B cell (primary cell): Measurements from ENCODE around the gene PPP1R3E. TPM values are rescaled to one million over a fixed set of nuclear protein-coding genes. Genes with fewer than 3 reads are reported as not detected.

Experiments
- ATAC-seq: fragments of 200-7000 bp; cut with Tn5 transposase; one replicate; pipeline ENCODE4 v1.10.0; 2021; ENCODE audit warnings: low read depth, mild to moderate bottlenecking, moderate number of reproducible peaks, moderate library complexity
- CTCF ChIA-PET: fragments of 350-600 bp; sonication (Branson Sonifier 250); formaldehyde crosslinking; loops from one replicate; lab custom pipeline; 2021; ENCODE audit warnings: antibody characterized with exemption, inconsistent platforms; lab: Charles Lee
- POLR2A ChIA-PET: fragments of 350-600 bp; sonication (Branson Sonifier 250); formaldehyde crosslinking; loops from one replicate; lab custom pipeline; 2021; ENCODE audit warnings: antibody characterized with exemption; lab: Charles Lee
- DNase-seq: peaks from one replicate; pipeline ENCODE4 v3.0.0; 2013
- H2AFZ ChIP-seq: 2 replicates; pipeline ENCODE4 v1.6.1; 2012; ENCODE audit warnings: mild to moderate bottlenecking, low read depth, low read length; ENCODE audit not compliant: insufficient read depth, poor library complexity, severe bottlenecking
- H3K27ac ChIP-seq, 2 donors: 1 replicate in 1 of 2; 2 replicates in 1 of 2; pipeline ENCODE4 v1.5.1; 2012 to 2013; ENCODE audit warnings: low read length in 2 of 2, mild to moderate bottlenecking in 2 of 2, moderate library complexity in 1 of 2
- H3K27me3 ChIP-seq, 4 experiments: fragments of 200-600 bp in 1 of 4; sonication (generic) in 1 of 4; replicated peaks in 1 of 4; 1 replicate in 2 of 4; 2 replicates in 2 of 4; pipeline versions ENCODE4 v1.6.1 to v1.7.0; 2013 to 2016; ENCODE audit warnings: low read length in 3 of 4, mild to moderate bottlenecking in 2 of 4, mixed read lengths in 1 of 4, moderate library complexity in 1 of 4; ENCODE audit not compliant: insufficient read depth in 4 of 4, control insufficient read depth in 3 of 4; ENCODE audit errors: control extremely low read depth in 1 of 4
- H3K36me3 ChIP-seq, 2 experiments: replicated peaks in 1 of 2; 1 replicate in 1 of 2; 2 replicates in 1 of 2; pipeline versions ENCODE4 v1.6.1 to v1.7.1; 2013; ENCODE audit warnings: low read length in 1 of 2; ENCODE audit not compliant: insufficient read depth in 2 of 2, control insufficient read depth in 1 of 2; ENCODE audit errors: control extremely low read depth in 1 of 2, extremely low read depth in 1 of 2
- H3K4me1 ChIP-seq, 2 donors: fragments of 200-600 bp in 1 of 2; sonication (generic) in 1 of 2; 1 replicate in 1 of 2; 2 replicates in 1 of 2; pipeline versions ENCODE4 v1.5.1 to v1.6.1; 2013 to 2017; ENCODE audit warnings: low read length in 2 of 2; ENCODE audit not compliant: control insufficient read depth in 2 of 2, insufficient read depth in 2 of 2
- H3K4me2 ChIP-seq: replicated peaks from 2 replicates; pipeline ENCODE3; 2012; ENCODE audit warnings: mild to moderate bottlenecking, low read depth, low read length; ENCODE audit not compliant: poor library complexity, severe bottlenecking
- H3K4me3 ChIP-seq, 5 experiments: fragments of 200-600 bp in 1 of 5; sonication (generic) in 1 of 5; 1 replicate in 3 of 5; 2 replicates in 2 of 5; pipeline versions ENCODE4 v1.5.1 to v1.7.0; 2011 to 2016; ENCODE audit warnings: low read length in 4 of 5, mild to moderate bottlenecking in 4 of 5, low read depth in 2 of 5, control low read depth in 1 of 5, moderate library complexity in 1 of 5; ENCODE audit not compliant: insufficient read depth in 1 of 5; ENCODE audit errors: control extremely low read depth in 1 of 5, extremely low read depth in 1 of 5
- H3K79me2 ChIP-seq: fragments of 200-600 bp; sonication (generic); one replicate; pipeline ENCODE4 v1.6.0; 2016; ENCODE audit warnings: low read length; ENCODE audit not compliant: control insufficient read depth, insufficient read depth
- H3K9ac ChIP-seq: fragments of 200-600 bp; sonication (generic); 2 replicates; pipeline ENCODE4 v1.6.1; 2017; ENCODE audit warnings: mild to moderate bottlenecking, low read length, moderate library complexity
- H3K9me3 ChIP-seq, 3 donors: one replicate each; pipeline versions ENCODE4 v1.6.1 to v1.7.1; 2013; ENCODE audit warnings: low read length in 2 of 3; ENCODE audit not compliant: control insufficient read depth in 2 of 3, insufficient read depth in 1 of 3; ENCODE audit errors: control extremely low read depth in 1 of 3
- H4K20me1 ChIP-seq: 2 replicates; pipeline ENCODE4 v1.6.0; 2012; ENCODE audit warnings: mild to moderate bottlenecking, low read length; ENCODE audit not compliant: insufficient read depth, control insufficient read depth, poor library complexity, severe bottlenecking
- H3K27ac Mint-ChIP-seq: one replicate; pipeline ENCODE4 v1.8.0; 2021; ENCODE audit warnings: mixed read lengths
- H3K27me3 Mint-ChIP-seq: one replicate; pipeline ENCODE4 v1.8.0; 2021; ENCODE audit warnings: mixed read lengths
- H3K4me1 Mint-ChIP-seq: one replicate; pipeline ENCODE4 v1.8.0; 2021; ENCODE audit warnings: mixed read lengths
- H3K4me3 Mint-ChIP-seq: one replicate; pipeline ENCODE4 v1.8.0; 2021; ENCODE audit warnings: mixed read lengths
- H3K9me3 Mint-ChIP-seq: one replicate; pipeline ENCODE4 v1.8.0; 2022; ENCODE audit warnings: mixed read lengths; ENCODE audit not compliant: insufficient read depth
- EZH2 ChIP-seq: IDR thresholded peaks from 2 replicates; pipeline ENCODE4 v1.6.1; 2012; ENCODE audit warnings: borderline replicate concordance, low read depth, mild to moderate bottlenecking, moderate library complexity, low read length; ENCODE audit not compliant: insufficient read depth, poor library complexity, severe bottlenecking
- WGBS: methylation state at CpG from one replicate; pipeline ENCODE4 v1.1.5; 2013; ENCODE audit warnings: missing lambda C conversion rate; ENCODE audit not compliant: insufficient coverage; 5-methylcytosine and 5-hydroxymethylcytosine counted together
- intact Hi-C: fragments of 100-400 bp; cut with micrococcal nuclease; formaldehyde crosslinking; loops from one replicate; pipeline ENCODE4 v1.10.0; 2022
- polyA plus RNA-seq: library from polyadenylated mRNA; depleted of rRNA; stranded (reverse); fragments of >200 nt; gene quantifications from 2 replicates; pipeline ENCODE4 v1.2.3, GENCODE V29; 2012
- total RNA-seq, 2 donors: library from RNA; stranded (reverse); fragments of 120-200 nt in 1 of 2; gene quantifications; 1 replicate in 1 of 2; 2 replicates in 1 of 2; pipeline versions ENCODE4 v1.2.3 to v1.2.4, GENCODE V29; 2013 to 2022
- TF ChIP-seq, protein P1 (sequence below): fragments of 200-600 bp; IDR thresholded peaks from one replicate; pipeline ENCODE4 v1.8.0; 2022; ENCODE audit warnings: antibody characterized with exemption, mild to moderate bottlenecking

PPP1R3E gene
- total and polyA plus RNA-seq, 2 donors (not counting 1 experiment from before 2014, with no cell fraction given): 56.9 to 76.7 TPM

- Histone ChIP-seq H3K4me3 (no peak overlapping the region), H3K27ac (no peak overlapping the region), H3K9ac (no peak overlapping the region), H3K36me3 (no peaks in the 10 kb centered on the region), H2AFZ (no peak overlapping the region), H3K27me3 (peaks cover 0 to 7% (median 4%) of the 10 kb centered on the region in 4 experiments), H3K4me2 (no peak overlapping the region), H3K9me3 (peaks cover 0 to 2% (median 1%) of the 10 kb centered on the region in 3 donors), H3K79me2 (no peaks in the 10 kb centered on the region), H3K4me1 (no peaks in the 10 kb centered on the region), H4K20me1 (no peaks in the 10 kb centered on the region)
- H3K27ac Mint-ChIP-seq: no peak overlapping the region
- no peaks in the 10 kb centered on the region for H3K9me3 Mint-ChIP-seq
- POLR2A ChIA-PET: no interaction called here
- peaks cover 39% of the 10 kb centered on the region for H3K27me3 Mint-ChIP-seq
- no peak for TF ChIP-seq EZH2
- TF ChIP-seq, protein P1, sequence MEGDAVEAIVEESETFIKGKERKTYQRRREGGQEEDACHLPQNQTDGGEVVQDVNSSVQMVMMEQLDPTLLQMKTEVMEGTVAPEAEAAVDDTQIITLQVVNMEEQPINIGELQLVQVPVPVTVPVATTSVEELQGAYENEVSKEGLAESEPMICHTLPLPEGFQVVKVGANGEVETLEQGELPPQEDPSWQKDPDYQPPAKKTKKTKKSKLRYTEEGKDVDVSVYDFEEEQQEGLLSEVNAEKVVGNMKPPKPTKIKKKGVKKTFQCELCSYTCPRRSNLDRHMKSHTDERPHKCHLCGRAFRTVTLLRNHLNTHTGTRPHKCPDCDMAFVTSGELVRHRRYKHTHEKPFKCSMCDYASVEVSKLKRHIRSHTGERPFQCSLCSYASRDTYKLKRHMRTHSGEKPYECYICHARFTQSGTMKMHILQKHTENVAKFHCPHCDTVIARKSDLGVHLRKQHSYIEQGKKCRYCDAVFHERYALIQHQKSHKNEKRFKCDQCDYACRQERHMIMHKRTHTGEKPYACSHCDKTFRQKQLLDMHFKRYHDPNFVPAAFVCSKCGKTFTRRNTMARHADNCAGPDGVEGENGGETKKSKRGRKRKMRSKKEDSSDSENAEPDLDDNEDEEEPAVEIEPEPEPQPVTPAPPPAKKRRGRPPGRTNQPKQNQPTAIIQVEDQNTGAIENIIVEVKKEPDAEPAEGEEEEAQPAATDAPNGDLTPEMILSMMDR: no peak
- DNase-seq (no peak), ATAC-seq (no peak)
- no CpG with 5 or more reads among the region's 5 CpGs for WGBS
- no peaks in the 10 kb centered on the region for H3K4me1 Mint-ChIP-seq
- H3K4me3 Mint-ChIP-seq: no peak overlapping the region
- CTCF ChIA-PET: interaction anchor here (1.0 kb wide), 2 partner anchors 9 to 44 kb away, joined by 3 to 5 read pairs; no protein-coding TSS in a partner anchor
- intact Hi-C loops: no loop called here
These were observed 33.0 kb upstream of the PPP1R3E start for GRCh38 chr14:23335623-23336022.

DNA sequence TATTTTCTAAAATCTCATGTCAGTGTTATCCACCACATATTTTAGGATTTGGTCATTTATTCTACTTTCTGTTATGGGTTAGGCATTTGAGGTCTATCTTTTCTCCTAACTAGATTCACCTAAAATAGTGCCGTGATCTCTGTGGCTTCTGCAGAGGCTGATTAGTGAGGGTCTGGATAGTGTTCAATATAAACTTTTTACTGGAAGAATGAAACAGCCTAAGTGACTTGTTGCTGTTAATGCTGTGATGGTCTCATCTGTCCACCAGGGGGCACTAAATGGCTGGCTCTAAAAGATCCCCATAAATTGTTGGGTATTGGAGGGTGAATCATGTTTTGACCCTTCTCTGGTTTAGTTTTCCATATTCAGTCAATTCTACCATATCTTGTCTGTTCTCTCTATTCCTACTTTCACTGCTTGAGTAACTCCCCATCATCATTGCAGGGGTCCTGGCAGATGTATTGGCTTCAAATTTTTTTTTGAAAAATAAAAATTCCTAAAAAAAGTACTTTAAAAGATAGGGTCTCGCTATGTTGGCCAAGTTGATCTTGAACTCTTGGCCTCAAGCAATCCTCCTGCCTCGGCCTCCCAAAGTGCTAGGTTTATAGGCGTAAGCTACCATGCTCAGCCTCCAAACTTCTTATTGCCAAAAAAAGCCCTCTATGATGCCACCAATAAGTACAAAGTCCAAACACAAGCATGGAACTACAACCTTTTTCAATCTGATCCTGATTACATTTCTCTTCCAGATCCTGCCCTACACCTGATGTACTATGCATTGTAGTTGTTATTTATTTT lies 25.5 kb upstream of the PPP1R3E start:
- 67% methylated on average over 2 of the region's 4 CpGs for WGBS
- no peak overlapping the region for H3K4me3 Mint-ChIP-seq
- CTCF ChIA-PET: interaction anchor here (1.3 to 4.0 kb wide), 5 partner anchors 9 to 52 kb away, joined by 3 to 24 read pairs (median 13); partner anchors contain the start of gene PPP1R3E

More for the DNA sequence above, 25.5 kb upstream of the PPP1R3E start:
- Histone ChIP-seq H3K4me3 (no peak overlapping the region), H3K4me2 (no peak overlapping the region), H3K4me1 (peaks cover 1% of the 10 kb centered on the region in 2 donors), H3K27me3 (peaks cover 0 to 2% (median 0%) of the 10 kb centered on the region in 4 experiments), H3K36me3 (peaks cover 7 to 26% of the 10 kb centered on the region in 2 experiments), H3K27ac (no peak overlapping the region), H3K9ac (no peak overlapping the region), H2AFZ (no peak overlapping the region), H4K20me1 (peaks cover 7% of the 10 kb centered on the region), H3K79me2 (peaks cover 2% of the 10 kb centered on the region), H3K9me3 (no peaks in the 10 kb centered on the region)
- peak overlapping the region; percentile 2 for H3K27ac Mint-ChIP-seq
- TF ChIP-seq EZH2: no peak
- TF ChIP-seq, protein P1: peak; percentile 95
- DNase-seq (peak; percentile 77), ATAC-seq (peak; percentile 80)
- H3K27me3 Mint-ChIP-seq: peaks cover 3% of the 10 kb centered on the region
- H3K4me1 Mint-ChIP-seq: peaks cover 7% of the 10 kb centered on the region
- no peaks in the 10 kb centered on the region for H3K9me3 Mint-ChIP-seq
- intact Hi-C loops: loop anchor here (1.0 to 2.0 kb wide), 2 partner anchors 63 to 207 kb away; no protein-coding TSS in a partner anchor
- POLR2A ChIA-PET: no interaction called here
